ENCODE data around the gene ATP8B1.

Gene ATP8B1

DNA sequence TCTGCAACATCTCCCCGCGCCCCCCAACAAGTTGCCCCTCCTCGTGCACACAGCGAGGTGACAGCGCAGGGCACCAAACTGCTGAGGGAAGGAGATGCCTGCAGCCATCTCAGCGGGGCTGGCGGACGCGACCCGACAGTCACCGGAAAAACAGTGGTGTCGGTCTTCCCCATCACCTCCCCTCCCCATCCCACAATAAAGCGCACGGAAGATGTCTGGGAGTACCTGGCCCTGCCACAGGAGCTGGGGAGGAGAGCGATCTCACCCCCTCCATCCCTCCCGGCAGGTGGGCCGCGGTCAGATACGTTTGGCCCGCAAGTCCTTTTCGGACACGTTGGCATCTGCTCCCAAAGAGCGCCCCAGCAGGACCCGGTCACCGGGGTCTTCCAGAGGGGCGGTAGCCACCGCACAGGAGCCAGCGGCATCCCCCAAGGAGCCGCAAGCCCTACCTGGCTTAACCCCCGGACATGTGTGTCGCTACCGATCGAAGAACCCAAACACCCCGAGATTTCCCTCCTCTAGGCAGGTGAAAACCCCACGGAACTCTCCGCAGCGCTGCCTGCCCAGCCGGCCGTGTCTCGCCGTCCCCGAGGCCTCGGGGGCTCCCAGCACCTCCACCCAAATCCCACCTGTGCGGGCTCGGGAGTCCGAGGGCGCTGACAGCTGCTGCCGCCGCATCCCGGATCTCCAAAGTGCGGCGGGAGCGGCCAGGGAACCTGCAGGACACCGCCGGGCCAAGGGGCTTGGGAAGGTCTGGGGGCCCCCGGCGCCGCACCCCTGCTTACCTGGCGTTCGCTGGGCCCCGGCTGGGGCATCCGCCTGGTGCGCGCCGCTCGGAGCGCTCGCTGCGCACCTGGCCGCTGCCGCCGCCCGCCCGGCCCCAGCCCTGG is 657 bp downstream of the ATP8B1 start:
- Histone ChIP-seq H3K36me3 (ENCODE audit: control insufficient read depth in 1 of 2, insufficient read depth in 2 of 2, low read length in 2 of 2) (no peaks in the 10 kb centered on the region), H3K27ac (ENCODE audit: low read length) (peak overlapping the region; percentile 84), H3K4me3 (ENCODE audit: low read depth in 1 of 2, low read length in 2 of 2) (peak overlapping the region; percentile 68 to 86), H3K4me1 (ENCODE audit: control insufficient read depth in 1 of 2, insufficient read depth in 2 of 2, low read length in 2 of 2) (peaks cover 7 to 21% of the 10 kb centered on the region in 2 donors), H3K27me3 (ENCODE audit: low read depth, low read length) (peaks cover 4% of the 10 kb centered on the region), H3K9me3 (ENCODE audit: control insufficient read depth in 1 of 2, low read length in 2 of 2) (no peaks in the 10 kb centered on the region)

DNA sequence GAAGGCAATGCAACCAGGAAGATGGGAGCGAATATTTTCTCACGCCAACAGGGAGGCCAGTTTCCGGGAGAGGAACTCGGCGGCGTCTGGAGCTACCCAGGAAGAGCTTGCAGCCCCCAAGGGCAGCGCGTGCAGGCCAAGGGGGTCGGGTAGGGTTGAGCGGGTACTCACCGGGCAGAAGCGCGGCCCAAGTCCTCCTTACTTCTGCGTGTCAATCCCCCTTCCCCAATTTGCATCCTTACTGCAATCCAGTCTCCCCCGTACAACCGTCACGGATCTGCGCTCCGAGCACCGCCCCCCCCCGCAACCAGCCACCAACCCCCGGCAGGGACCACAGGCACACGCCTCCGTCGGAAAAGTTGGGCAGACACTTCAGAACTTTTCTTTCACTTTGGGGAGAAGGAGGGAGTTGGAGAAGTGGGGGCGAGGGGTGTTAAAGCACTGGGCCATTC is 1.3 kb downstream of the ATP8B1 start:
- Histone ChIP-seq H3K27ac (ENCODE audit: low read length) (peak overlapping the region; percentile 84), H3K27me3 (ENCODE audit: low read depth, low read length) (peaks cover 4% of the 10 kb centered on the region), H3K4me1 (ENCODE audit: control insufficient read depth in 1 of 2, insufficient read depth in 2 of 2, low read length in 2 of 2) (peaks cover 1 to 17% of the 10 kb centered on the region in 2 donors), H3K36me3 (ENCODE audit: control insufficient read depth in 1 of 2, insufficient read depth in 2 of 2, low read length in 2 of 2) (no peaks in the 10 kb centered on the region), H3K4me3 (ENCODE audit: low read depth in 1 of 2, low read length in 2 of 2) (peak overlapping the region; percentile 68 to 86), H3K9me3 (ENCODE audit: control insufficient read depth in 1 of 2, low read length in 2 of 2) (no peaks in the 10 kb centered on the region)

DNA sequence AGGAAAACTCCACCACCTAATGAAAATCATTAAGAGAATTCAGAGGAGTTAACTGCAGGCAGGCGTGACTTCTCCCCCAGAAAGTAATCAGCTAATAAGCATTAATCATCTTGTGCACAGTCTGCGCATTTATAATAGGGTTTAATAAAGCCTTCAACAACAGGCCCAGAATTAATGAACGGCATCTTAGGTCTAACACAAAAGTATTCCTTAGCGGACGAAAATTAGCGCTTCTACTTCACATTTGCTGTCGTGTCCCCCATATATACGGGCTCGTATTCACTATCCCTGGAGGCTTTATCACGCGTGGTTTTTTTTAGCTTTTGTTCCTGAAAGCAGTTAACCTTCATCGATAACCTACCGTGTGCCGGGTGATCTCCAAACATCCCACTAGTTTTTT is 1.8 kb downstream of the ATP8B1 start:
- Histone ChIP-seq H3K4me1 (ENCODE audit: control insufficient read depth in 1 of 2, insufficient read depth in 2 of 2, low read length in 2 of 2) (peaks cover 0 to 17% of the 10 kb centered on the region in 2 donors), H3K4me3 (ENCODE audit: low read depth in 1 of 2, low read length in 2 of 2) (peak overlapping the region; percentile 68 to 86), H3K27me3 (ENCODE audit: low read depth, low read length) (peaks cover 4% of the 10 kb centered on the region), H3K9me3 (ENCODE audit: control insufficient read depth in 1 of 2, low read length in 2 of 2) (no peaks in the 10 kb centered on the region), H3K36me3 (ENCODE audit: control insufficient read depth in 1 of 2, insufficient read depth in 2 of 2, low read length in 2 of 2) (no peaks in the 10 kb centered on the region), H3K27ac (ENCODE audit: low read length) (peak overlapping the region; percentile 84)

DNA sequence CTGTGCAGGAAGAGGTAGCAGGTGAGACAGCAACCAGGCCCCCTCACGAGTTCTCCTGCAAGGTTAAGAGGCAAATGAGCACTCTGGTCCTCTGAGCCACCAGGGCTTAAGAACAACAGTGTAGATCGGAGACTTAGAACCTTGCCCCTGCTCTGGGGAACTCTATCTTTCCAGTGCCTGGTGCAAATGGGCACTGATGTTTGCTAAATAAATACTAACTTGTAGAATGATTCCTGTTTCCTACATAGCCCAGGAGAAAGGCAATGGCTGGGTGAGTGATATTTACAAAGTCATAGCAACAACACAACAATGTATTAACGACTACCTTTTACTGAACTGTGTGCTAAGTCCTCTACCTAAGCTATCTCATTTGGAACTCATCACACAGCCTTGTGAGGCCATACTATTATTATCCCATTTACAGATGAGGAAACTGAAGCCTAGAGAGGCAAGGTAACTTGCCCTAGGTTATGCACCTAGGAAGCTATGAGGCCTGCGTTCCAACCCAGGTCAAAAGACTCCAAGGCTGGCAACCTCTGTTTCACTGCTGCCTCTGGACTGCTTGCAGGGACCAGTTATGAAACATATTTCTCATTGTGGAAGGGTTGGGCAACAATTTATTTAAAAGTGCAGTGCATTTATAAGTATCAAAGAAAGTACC is 4.3 kb downstream of the ATP8B1 start:
- Histone ChIP-seq H3K4me1 (ENCODE audit: control insufficient read depth in 1 of 2, insufficient read depth in 2 of 2, low read length in 2 of 2) (peaks cover 8 to 17% of the 10 kb centered on the region in 2 donors), H3K36me3 (ENCODE audit: control insufficient read depth in 1 of 2, insufficient read depth in 2 of 2, low read length in 2 of 2) (no peaks in the 10 kb centered on the region), H3K4me3 (ENCODE audit: low read depth in 1 of 2, low read length in 2 of 2) (no peak overlapping the region), H3K27ac (ENCODE audit: low read length) (peak overlapping the region; percentile 25), H3K27me3 (ENCODE audit: low read depth, low read length) (peaks cover 4% of the 10 kb centered on the region), H3K9me3 (ENCODE audit: control insufficient read depth in 1 of 2, low read length in 2 of 2) (no peaks in the 10 kb centered on the region)

DNA sequence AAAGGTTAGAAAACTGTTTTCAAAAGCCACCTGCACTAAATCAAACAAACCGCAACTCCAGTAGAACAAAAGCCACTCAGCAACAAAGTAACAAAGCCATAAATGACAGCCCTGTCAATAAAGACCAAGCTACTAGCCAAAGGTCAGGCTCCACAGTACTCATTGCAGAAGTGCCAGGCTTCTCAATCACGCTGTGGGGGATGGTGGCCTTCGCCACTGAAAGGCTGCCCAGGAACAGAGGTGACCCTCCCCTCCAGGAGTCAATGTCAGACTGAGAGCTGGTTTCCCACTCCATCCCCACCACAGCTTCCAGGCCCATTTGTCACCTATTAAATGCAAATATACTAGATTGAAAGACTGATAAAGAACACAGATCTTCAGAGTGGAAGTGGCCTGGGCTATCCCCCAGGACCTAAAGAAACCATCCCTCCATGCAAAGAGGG is 5.9 kb downstream of the ATP8B1 start:
- Histone ChIP-seq H3K36me3 (ENCODE audit: control insufficient read depth in 1 of 2, insufficient read depth in 2 of 2, low read length in 2 of 2) (no peaks in the 10 kb centered on the region), H3K4me3 (ENCODE audit: low read depth in 1 of 2, low read length in 2 of 2) (no peak overlapping the region), H3K9me3 (ENCODE audit: control insufficient read depth in 1 of 2, low read length in 2 of 2) (no peaks in the 10 kb centered on the region), H3K27me3 (ENCODE audit: low read depth, low read length) (peaks cover 4% of the 10 kb centered on the region), H3K27ac (ENCODE audit: low read length) (peak overlapping the region; percentile 24), H3K4me1 (ENCODE audit: control insufficient read depth in 1 of 2, insufficient read depth in 2 of 2, low read length in 2 of 2) (peaks cover 11 to 17% of the 10 kb centered on the region in 2 donors)

DNA sequence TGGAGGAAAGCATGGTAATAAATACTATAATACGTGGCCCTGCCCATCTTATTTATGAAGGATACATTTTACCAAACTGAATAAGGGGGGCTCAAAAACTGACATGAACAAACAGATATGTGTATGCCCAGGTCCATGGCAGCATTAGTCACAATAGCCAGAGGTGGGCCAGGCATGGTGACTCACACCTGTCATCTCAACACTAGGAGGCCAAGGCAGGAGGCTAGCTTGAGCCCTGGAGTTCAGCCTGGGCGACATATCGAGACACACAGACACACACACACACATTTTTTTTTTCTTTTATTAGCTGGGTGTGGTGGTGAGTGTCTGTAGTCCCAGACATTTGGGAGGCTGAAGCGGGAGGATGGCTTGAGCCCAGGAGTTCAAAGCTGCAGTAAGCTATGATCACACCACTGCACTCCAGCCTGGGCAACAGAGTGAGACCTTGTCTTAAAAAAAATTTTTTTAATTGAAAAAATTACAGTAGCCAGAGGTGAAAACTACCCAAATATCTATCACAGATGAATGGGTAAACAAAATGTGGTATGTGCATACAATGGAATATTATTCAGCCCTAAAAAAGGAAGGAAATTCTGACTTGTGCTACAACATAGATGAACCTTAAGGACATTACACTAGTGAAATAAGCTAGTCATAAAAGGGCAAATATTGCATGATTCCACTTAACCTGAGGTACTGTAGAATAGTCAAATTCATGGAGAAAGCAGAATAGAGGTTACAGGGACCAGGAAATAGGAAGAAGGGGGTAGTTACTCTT is 8.0 kb downstream of the ATP8B1 start:
- no peak overlapping the region for H3K4me3 ChIP-seq (ENCODE audit: low read depth in 1 of 2, low read length in 2 of 2)
- H3K9me3 ChIP-seq (ENCODE audit: control insufficient read depth in 1 of 2, low read length in 2 of 2): no peaks in the 10 kb centered on the region
- no peaks in the 10 kb centered on the region for H3K36me3 ChIP-seq (ENCODE audit: control insufficient read depth in 1 of 2, insufficient read depth in 2 of 2, low read length in 2 of 2)
- no peaks in the 10 kb centered on the region for H3K27me3 ChIP-seq (ENCODE audit: low read depth, low read length)
- H3K27ac ChIP-seq (ENCODE audit: low read length): no peak overlapping the region
- H3K4me1 ChIP-seq (ENCODE audit: control insufficient read depth in 1 of 2, insufficient read depth in 2 of 2, low read length in 2 of 2): peaks cover 6 to 17% of the 10 kb centered on the region in 2 donors

GRCh38 chr18:57793302-57793986 is 9.7 kb downstream of the ATP8B1 start:
- peaks cover 0 to 3% of the 10 kb centered on the region in 2 donors for H3K36me3 ChIP-seq (ENCODE audit: control insufficient read depth in 1 of 2, insufficient read depth in 2 of 2, low read length in 2 of 2)
- H3K4me3 ChIP-seq (ENCODE audit: low read depth in 1 of 2, low read length in 2 of 2): no peak overlapping the region
- H3K27ac ChIP-seq (ENCODE audit: low read length): peak overlapping the region; percentile 65
- H3K9me3 ChIP-seq (ENCODE audit: control insufficient read depth in 1 of 2, low read length in 2 of 2): no peaks in the 10 kb centered on the region
- H3K27me3 ChIP-seq (ENCODE audit: low read depth, low read length): no peaks in the 10 kb centered on the region
- H3K4me1 ChIP-seq (ENCODE audit: control insufficient read depth in 1 of 2, insufficient read depth in 2 of 2, low read length in 2 of 2): peaks cover 14 to 21% of the 10 kb centered on the region in 2 donors

- H3K4me1 ChIP-seq (ENCODE audit: control insufficient read depth in 1 of 2, insufficient read depth in 2 of 2, low read length in 2 of 2): peaks cover 14 to 21% of the 10 kb centered on the region in 2 donors
- peak overlapping the region; percentile 65 for H3K27ac ChIP-seq (ENCODE audit: low read length)
- H3K9me3 ChIP-seq (ENCODE audit: control insufficient read depth in 1 of 2, low read length in 2 of 2): no peaks in the 10 kb centered on the region
- H3K4me3 ChIP-seq (ENCODE audit: low read depth in 1 of 2, low read length in 2 of 2): no peak overlapping the region
- peaks cover 0 to 3% of the 10 kb centered on the region in 2 donors for H3K36me3 ChIP-seq (ENCODE audit: control insufficient read depth in 1 of 2, insufficient read depth in 2 of 2, low read length in 2 of 2)
- H3K27me3 ChIP-seq (ENCODE audit: low read depth, low read length): no peaks in the 10 kb centered on the region
Measured at GRCh38 chr18:57792631-57793301, 10.3 kb downstream of the ATP8B1 start.

DNA sequence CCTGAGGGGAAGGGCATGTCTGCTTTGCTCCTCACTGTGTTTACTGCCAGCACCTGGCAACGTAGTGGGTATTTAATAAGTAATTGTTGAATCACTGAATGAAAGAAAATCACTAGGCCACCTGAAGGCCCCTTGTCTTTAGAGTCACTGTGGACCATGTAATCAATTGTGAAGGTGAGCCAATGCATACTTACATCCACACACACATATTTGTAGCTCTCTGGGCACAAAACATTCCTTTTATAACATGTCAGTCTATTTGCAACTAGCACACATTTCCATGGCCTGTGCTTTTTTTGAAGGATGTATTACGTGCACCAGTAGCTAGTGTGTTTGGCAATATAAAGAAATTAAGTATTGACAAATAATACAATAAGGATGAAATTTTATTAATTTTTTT is 11.2 kb downstream of the ATP8B1 start:
- H3K27ac ChIP-seq (ENCODE audit: low read length): no peak overlapping the region

DNA sequence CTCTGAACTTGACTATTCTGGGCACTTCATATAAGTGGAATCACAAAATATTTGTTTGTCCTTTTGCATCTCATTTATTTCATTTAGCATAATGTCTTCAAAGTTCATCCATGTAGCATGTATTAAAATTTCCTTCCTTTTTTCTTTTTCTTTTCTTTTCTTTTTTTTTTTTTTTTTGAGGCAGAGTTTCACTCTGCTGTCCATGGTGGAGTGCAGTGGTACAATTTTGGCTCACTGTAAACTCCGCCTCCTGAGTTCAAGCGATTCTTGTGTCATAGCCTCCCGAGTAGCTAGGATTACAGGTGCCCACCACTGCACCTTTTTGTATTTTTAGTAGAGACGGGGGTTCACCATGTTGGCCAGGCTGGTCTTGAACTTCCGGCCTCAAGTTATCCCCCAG is 11.9 kb downstream of the ATP8B1 start:
- H3K27ac ChIP-seq (ENCODE audit: low read length): no peak overlapping the region

More for the DNA sequence above, 11.2 kb downstream of the ATP8B1 start:
- peaks cover 0 to 3% of the 10 kb centered on the region in 2 donors for H3K36me3 ChIP-seq (ENCODE audit: control insufficient read depth in 1 of 2, insufficient read depth in 2 of 2, low read length in 2 of 2)
- no peaks in the 10 kb centered on the region for H3K9me3 ChIP-seq (ENCODE audit: control insufficient read depth in 1 of 2, low read length in 2 of 2)
- no peaks in the 10 kb centered on the region for H3K27me3 ChIP-seq (ENCODE audit: low read depth, low read length)
- H3K4me1 ChIP-seq (ENCODE audit: control insufficient read depth in 1 of 2, insufficient read depth in 2 of 2, low read length in 2 of 2): peaks cover 14 to 21% of the 10 kb centered on the region in 2 donors
- no peak overlapping the region for H3K4me3 ChIP-seq (ENCODE audit: low read depth in 1 of 2, low read length in 2 of 2)

More for the DNA sequence above, 11.9 kb downstream of the ATP8B1 start:
- no peaks in the 10 kb centered on the region for H3K27me3 ChIP-seq (ENCODE audit: low read depth, low read length)
- H3K4me1 ChIP-seq (ENCODE audit: control insufficient read depth in 1 of 2, insufficient read depth in 2 of 2, low read length in 2 of 2): peaks cover 14 to 21% of the 10 kb centered on the region in 2 donors
- no peaks in the 10 kb centered on the region for H3K9me3 ChIP-seq (ENCODE audit: control insufficient read depth in 1 of 2, low read length in 2 of 2)
- no peak overlapping the region for H3K4me3 ChIP-seq (ENCODE audit: low read depth in 1 of 2, low read length in 2 of 2)
- peaks cover 0 to 3% of the 10 kb centered on the region in 2 donors for H3K36me3 ChIP-seq (ENCODE audit: control insufficient read depth in 1 of 2, insufficient read depth in 2 of 2, low read length in 2 of 2)
